ENCODE results near the gene MED16. TPM values are rescaled to one million over a fixed set of nuclear protein-coding genes. Genes with fewer than 3 reads are reported as not detected.
A peak's percentile ranks its signal among the peaks of the same experiment; 100 is the strongest.

Gene MED16
- total RNA-seq, 3 donors from 2014 or later: 14.9 to 33.1 (median 32.8) TPM

GRCh38 chr19:931860-932647 is 39.1 kb upstream of the MED16 start:
- TF ChIP-seq CTCF (IDR thresholded peaks at IDR 0.05) (no peak), POLR2AphosphoS5 (IDR thresholded peaks at IDR 0.05) (no peak), POLR2A (IDR thresholded peaks at IDR 0.05) (no peak)
- H3K4me1 ChIP-seq: peaks cover 4 to 11% of the 10 kb centered on the region in 2 donors
- no peaks in the 10 kb centered on the region for H3K27me3 ChIP-seq
- H3K36me3 ChIP-seq: no peaks in the 10 kb centered on the region
- DNase-seq (ENCODE audit: low spot score in 2 of 2): no peak
- intact Hi-C loops (cut with DNase I; ENCODE audit: low total_unique reads): no loop called here
- peak overlapping the region in 1 of 2 donors; percentile 69 for H3K27ac ChIP-seq
- H3K9me3 ChIP-seq: no peaks in the 10 kb centered on the region
- H3K4me3 ChIP-seq: peak overlapping the region in 1 of 3 donors; percentile 61

GRCh38 chr19:929891-930258 is 36.9 kb upstream of the MED16 start:
- H3K4me1 ChIP-seq: peaks cover 4 to 11% of the 10 kb centered on the region in 2 donors
- H3K27me3 ChIP-seq: no peaks in the 10 kb centered on the region

GRCh38 chr19:929203-929890 is 36.4 kb upstream of the MED16 start:
- TF ChIP-seq POLR2A (IDR thresholded peaks at IDR 0.05): no peak
- peaks cover 1 to 11% of the 10 kb centered on the region in 2 donors for H3K4me1 ChIP-seq
- H3K4me3 ChIP-seq: no peak overlapping the region
- no peak overlapping the region for H3K27ac ChIP-seq
- H3K36me3 ChIP-seq: no peaks in the 10 kb centered on the region
- no peaks in the 10 kb centered on the region for H3K27me3 ChIP-seq
- H3K9me3 ChIP-seq: no peaks in the 10 kb centered on the region
- no peak for DNase-seq (ENCODE audit: low spot score in 2 of 2)
- intact Hi-C loops (cut with DNase I; ENCODE audit: low total_unique reads): no loop called here

More at GRCh38 chr19:929891-930258, 36.9 kb upstream of the MED16 start:
- no peaks in the 10 kb centered on the region for H3K36me3 ChIP-seq
- no peak overlapping the region for H3K27ac ChIP-seq
- no peak overlapping the region for H3K4me3 ChIP-seq
- intact Hi-C loops (cut with DNase I; ENCODE audit: low total_unique reads): no loop called here
- TF ChIP-seq POLR2AphosphoS5 (IDR thresholded peaks at IDR 0.05) (no peak), CTCF (IDR thresholded peaks at IDR 0.05) (no peak), POLR2A (IDR thresholded peaks at IDR 0.05) (no peak)
- no peaks in the 10 kb centered on the region for H3K9me3 ChIP-seq
- DNase-seq (ENCODE audit: low spot score in 2 of 2): no peak

GRCh38 chr19:928471-929202 is 35.6 kb upstream of the MED16 start:
- Histone ChIP-seq H3K4me1 (peaks cover 0 to 11% of the 10 kb centered on the region in 2 donors), H3K27ac (peak overlapping the region in 1 of 2 donors; percentile 83), H3K27me3 (no peaks in the 10 kb centered on the region), H3K36me3 (no peaks in the 10 kb centered on the region), H3K4me3 (no peak overlapping the region), H3K9me3 (no peaks in the 10 kb centered on the region)
- TF ChIP-seq POLR2AphosphoS5 (IDR thresholded peaks at IDR 0.05) (no peak), CTCF (IDR thresholded peaks at IDR 0.05) (no peak), POLR2A (IDR thresholded peaks at IDR 0.05) (no peak)
- no peak for DNase-seq (ENCODE audit: low spot score in 2 of 2)
- intact Hi-C loops (cut with DNase I; ENCODE audit: low total_unique reads): no loop called here

GRCh38 chr19:927780-928401 is 34.9 kb upstream of the MED16 start:
- H3K4me1 ChIP-seq: peaks cover 0 to 5% of the 10 kb centered on the region in 2 donors

More at GRCh38 chr19:927780-928401, 34.9 kb upstream of the MED16 start:
- DNase-seq (ENCODE audit: low spot score in 2 of 2): no peak
- peak overlapping the region; percentile 84 to 91 (median 86) for H3K4me3 ChIP-seq
- H3K27ac ChIP-seq: peak overlapping the region; percentile 83 to 86
- no peaks in the 10 kb centered on the region for H3K9me3 ChIP-seq
- TF ChIP-seq CTCF (IDR thresholded peaks at IDR 0.05): no peak
- intact Hi-C loops (cut with DNase I; ENCODE audit: low total_unique reads): no loop called here
- H3K27me3 ChIP-seq: no peaks in the 10 kb centered on the region
- no peaks in the 10 kb centered on the region for H3K36me3 ChIP-seq
